HuH-7.5 (cell line): Measurements from ENCODE around the gene DSCAM.

ENCODE experiments used
- DNase-seq: peaks from one replicate; pipeline ENCODE4 v3.0.0; 2011; ENCODE audit warnings: low spot score

The DSCAM gene

DNA sequence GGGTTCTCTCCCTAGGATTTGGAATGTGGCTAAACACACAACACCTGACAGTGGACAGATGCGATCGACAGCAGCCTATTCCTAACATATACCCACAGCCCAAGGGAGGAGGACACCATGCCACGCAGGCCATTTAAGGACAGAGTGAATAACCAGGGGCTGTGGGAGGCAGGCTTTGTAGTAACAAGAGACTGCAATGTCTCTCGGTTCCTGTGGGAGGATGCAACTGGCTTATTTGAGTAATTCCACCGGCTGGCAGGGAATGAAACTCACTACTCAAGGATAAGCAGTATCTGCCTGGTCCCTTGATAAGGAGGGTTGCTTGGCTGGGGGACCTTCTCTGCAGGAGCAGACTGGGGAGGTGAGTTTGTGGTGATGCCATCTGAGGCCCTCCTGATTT, 870.2 kb downstream of the DSCAM start:
- no peak for DNase-seq

DNA sequence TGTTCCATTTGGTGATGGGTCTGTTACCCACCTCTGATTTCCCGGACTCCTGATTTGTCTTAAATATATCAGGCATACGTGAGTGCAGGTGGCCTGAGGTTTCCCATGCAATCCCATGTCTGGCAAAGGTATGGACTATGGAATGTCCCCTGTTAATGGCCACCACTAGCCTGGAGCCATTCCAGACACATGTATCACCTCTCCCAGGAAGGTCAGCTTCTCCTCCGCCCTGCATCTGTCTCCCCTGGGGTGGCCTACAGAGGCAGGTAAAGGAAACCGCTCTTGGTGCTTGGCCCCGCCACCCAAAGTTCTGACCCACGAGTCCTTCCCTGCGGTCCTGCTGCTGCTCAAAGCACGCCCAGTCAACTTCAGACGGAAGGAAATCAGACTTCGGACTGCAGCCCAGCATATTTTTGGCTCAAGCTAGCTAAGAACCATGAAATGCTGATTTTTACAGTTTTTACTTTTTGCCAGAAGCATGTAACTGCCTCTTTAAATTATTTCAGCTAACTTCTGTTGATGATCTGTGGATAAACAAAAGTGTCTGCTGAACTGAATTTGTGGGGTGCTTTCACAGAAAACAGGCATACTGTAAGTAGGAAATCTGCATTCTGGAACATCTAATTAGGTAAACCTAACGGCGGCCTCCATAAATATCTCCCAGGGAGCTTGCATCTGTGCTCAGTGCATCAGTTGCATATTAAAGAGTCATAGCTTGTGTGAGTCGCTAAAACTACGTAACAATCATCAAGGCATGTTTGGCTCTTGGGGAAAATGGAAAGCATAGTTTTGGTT, 873.8 kb downstream of the DSCAM start:
- no peak for DNase-seq

DNA sequence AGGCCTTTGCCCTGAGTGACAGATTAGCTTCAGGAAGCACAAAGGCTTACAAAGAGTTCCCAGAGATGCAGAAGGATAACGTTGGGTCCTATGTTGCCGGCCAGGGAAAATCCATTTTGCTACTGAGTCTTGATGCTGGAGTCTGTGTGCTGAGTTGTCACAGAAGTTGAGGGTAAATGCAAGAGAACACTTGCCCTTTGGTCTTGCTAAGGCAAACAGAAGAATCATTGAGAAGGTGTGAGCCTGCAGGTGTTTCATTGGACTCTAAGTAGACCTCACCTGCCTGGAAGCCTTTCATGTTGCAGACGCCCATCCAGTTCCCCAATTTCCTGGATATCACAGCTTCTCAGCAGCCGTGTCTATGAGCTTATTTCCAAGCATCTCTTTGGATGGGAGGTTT, 874.5 kb downstream of the DSCAM start:
- no peak for DNase-seq

DNA sequence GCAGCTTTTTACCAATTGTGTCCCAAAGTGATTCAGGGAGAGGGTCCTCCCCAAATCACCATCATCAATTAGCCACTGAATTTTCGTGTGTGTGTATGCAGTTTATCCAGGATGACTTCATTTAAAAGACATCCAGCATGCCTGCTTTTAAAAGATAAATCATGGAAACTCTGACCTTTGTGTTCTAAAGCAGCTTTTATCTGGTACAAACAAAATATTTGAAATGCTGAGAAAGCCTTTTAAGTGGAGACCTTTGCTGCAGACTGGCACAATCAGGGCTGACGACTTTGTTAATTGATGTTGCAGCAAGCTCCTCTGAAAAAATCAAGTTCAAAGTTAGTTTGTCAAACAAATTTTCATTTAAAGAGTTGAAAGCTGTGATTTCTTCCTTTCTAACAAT, 875.0 kb downstream of the DSCAM start:
- no peak for DNase-seq

DNA sequence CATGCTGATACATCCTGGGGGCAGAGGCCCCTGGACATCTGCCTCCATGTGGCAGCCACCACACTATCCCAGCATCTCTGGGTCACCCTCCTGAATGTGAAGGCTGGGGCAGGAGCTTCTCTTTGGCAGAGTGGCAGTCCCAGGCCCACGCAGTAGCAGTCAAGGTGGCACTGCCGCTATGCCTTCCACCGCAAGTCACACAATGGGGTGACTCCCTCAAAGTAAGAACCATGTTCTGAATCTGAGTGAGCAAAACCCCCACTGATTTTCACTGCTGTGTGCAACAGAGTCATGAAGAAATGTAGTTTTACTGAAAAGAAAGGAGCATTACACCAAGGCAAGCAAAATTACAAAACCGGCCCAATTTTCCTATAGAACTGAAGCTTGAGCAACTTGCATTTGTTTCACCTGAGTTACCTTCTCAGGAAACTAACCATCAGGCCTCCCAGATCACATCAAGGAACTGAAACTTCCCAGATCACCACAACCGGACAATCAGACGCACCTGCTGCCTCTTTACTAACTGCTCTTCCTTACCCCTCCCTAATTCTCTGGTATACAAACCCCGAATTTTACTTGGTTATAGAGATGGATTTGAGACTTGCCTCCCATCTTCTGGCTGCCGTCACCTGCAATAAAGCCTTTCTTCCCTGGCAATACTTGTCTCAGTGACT, 877.1 kb downstream of the DSCAM start:
- DNase-seq: no peak

DNA sequence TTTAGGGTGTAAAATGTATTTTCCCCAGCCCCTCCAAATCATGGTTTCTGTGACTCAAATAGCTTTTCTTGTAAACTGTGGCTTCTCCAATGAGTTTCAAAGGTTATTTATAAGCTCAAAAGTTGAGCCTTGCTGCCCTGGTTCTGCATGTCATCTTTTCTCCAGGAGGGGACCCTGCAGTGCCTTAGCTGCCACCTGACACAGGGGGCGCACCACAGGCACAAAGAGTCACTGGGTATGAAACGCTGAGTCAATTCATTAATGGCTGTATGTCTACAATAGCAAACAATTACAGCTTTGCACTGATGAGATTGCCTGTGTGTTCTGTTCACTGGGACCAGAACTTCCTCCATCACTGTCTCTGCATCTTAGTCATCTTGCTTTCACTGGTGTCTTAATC, 878.9 kb downstream of the DSCAM start:
- no peak for DNase-seq

DNA sequence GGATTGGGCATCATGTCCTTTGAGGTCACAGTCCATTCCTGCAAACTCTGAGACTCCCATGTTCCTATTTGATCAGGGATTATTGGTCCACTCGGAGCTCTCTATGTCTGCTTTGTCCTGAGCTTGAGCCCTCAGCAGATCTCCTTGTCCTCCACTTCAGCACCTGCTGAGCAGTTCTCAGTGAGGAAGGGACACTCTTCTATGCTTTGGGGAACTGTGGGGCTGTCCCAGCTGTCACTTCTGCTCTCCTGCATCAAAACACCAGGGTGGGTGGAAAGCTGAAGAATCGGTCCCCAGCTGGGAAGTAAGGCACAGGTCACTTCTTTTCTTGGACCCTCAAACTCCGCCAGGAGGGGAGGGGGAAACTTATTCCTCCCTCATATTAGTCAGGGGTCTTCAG, 880.2 kb downstream of the DSCAM start:
- no peak for DNase-seq

DNA sequence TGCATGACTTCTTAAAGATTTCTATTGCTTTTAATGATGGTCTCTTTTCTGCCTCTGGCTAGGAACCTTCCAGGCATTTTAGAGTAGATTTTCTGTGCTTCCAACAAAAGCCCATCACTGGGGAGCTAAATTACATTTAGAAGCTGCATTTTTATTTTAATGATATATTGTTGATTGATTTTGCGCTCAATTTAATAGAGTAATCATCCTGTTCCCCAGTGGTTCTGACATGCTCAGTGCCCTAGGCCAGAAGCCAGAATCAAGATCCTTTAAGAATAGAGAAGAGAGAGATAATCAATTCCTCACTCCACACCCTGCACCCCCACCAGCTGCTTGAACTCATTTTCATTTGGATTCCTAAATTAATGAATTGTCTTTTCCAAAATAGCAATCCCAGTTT, 881.9 kb downstream of the DSCAM start:
- no peak for DNase-seq

DNA sequence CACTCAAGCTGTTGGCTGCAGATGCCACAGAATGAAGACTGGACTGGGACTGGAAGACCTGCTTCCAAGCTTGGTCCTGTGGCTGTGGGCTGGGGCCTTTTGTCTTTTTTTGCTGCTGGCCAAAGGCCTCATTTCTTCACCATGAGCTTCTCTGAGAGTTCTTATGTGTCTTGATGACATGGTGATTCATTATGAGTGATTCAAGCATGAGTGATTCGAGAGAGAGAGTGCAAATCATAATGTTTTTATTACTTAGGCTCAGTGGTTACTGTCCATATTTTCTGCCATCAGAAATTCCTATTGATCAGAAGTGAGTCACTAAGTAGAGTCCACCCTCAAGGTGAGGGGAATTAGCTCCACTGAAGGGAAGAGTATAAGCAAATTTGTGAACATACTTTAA, 885.7 kb downstream of the DSCAM start:
- DNase-seq: no peak
